Inflammatory macrophage treated with lipopolysaccharide for 4 hours (primary cell): ENCODE data around the gene ACTMAP.
"Not testable (repeated sequence)": the region's sequence is repeated elsewhere in the genome, so short reads cannot be mapped to it uniquely, and the experiment has no call there.

Experiments
- DNase-seq: peaks from one replicate; pipeline ENCODE4 v3.0.0-alpha.2; 2020

Gene ACTMAP

GRCh38 chr19:40742477-40742876 is 7.8 kb downstream of the ACTMAP start:
- no peak for DNase-seq

GRCh38 chr19:40741527-40742390 is 8.5 kb downstream of the ACTMAP start:
- peak; percentile 35 for DNase-seq

GRCh38 chr19:40740747-40741146 is 9.5 kb downstream of the ACTMAP start:
- DNase-seq = no peak

GRCh38 chr19:40739871-40740703 is 10.2 kb downstream of the ACTMAP start:
- no peak for DNase-seq

GRCh38 chr19:40739030-40739839 is 11.0 kb downstream of the ACTMAP start:
- no peak for DNase-seq

GRCh38 chr19:40737102-40737644 is 13.1 kb downstream of the ACTMAP start:
- no peak for DNase-seq

- no peak for DNase-seq
Observed at GRCh38 chr19:40736661-40737060, 13.6 kb downstream of the ACTMAP start.

- DNase-seq = no peak
Observed at GRCh38 chr19:40735013-40735771, 15.1 kb downstream of the ACTMAP start.

GRCh38 chr19:40733149-40733548 is 17.1 kb downstream of the ACTMAP start:
- DNase-seq = no peak

- DNase-seq = not testable (repeated sequence)
Observed at GRCh38 chr19:40732304-40732703, 18.0 kb downstream of the ACTMAP start.

GRCh38 chr19:40730065-40730464 is 20.2 kb downstream of the ACTMAP start:
- not testable (repeated sequence) for DNase-seq

- DNase-seq = no peak
Observed at GRCh38 chr19:40726279-40726678, 24.0 kb downstream of the ACTMAP start.

- DNase-seq = no peak
Observed at GRCh38 chr19:40724855-40725254, 25.4 kb downstream of the ACTMAP start.

GRCh38 chr19:40724315-40724714 is 26.0 kb downstream of the ACTMAP start:
- DNase-seq = no peak

- no peak for DNase-seq
Observed at GRCh38 chr19:40723661-40724254, 26.5 kb downstream of the ACTMAP start.

- DNase-seq = no peak
Observed at GRCh38 chr19:40721936-40722661, 28.2 kb downstream of the ACTMAP start.

GRCh38 chr19:40721140-40721486 is 29.2 kb downstream of the ACTMAP start:
- DNase-seq = no peak

- DNase-seq = no peak
Observed at GRCh38 chr19:40719414-40719894, 30.8 kb downstream of the ACTMAP start.

GRCh38 chr19:40718774-40719391 is 31.4 kb downstream of the ACTMAP start:
- DNase-seq = no peak
